Astrocyte (in vitro differentiated cells and primary cell): ENCODE measurements around the gene GPC3. TPM values are rescaled to one million over a fixed set of nuclear protein-coding genes. Genes with fewer than 3 reads are reported as not detected.
"Not testable (repeated sequence)": the region's sequence is repeated elsewhere in the genome, so short reads cannot be mapped to it uniquely, and the experiment has no call there.

Experiments
- DNase-seq: peaks from one replicate; pipeline ENCODE4 v3.0.0-alpha.2; 2010; ENCODE audit warnings: low read depth
- FAIRE-seq: peaks from 2 replicates; lab custom pipeline; 2011; peaks lifted over from hg19 to GRCh38; lab: Jason Lieb, UNC
- H2AFZ ChIP-seq: 2 replicates; pipeline ENCODE4 v1.6.0; 2012; ENCODE audit warnings: low read depth, low read length, inconsistent platforms
- H3K27ac ChIP-seq: 2 replicates; pipeline ENCODE4 v1.5.1; 2011; ENCODE audit warnings: low read depth, low read length, inconsistent platforms
- H3K27me3 ChIP-seq: 2 replicates; pipeline ENCODE4 v1.6.0; 2011; ENCODE audit warnings: low read length, inconsistent platforms; ENCODE audit not compliant: insufficient read depth
- H3K36me3 ChIP-seq: 2 replicates; pipeline ENCODE4 v1.5.1; 2011; ENCODE audit warnings: low read length, inconsistent platforms; ENCODE audit not compliant: insufficient read depth
- H3K4me1 ChIP-seq: 2 replicates; pipeline ENCODE4 v1.5.1; 2011; ENCODE audit warnings: low read length, inconsistent platforms; ENCODE audit not compliant: insufficient read depth
- H3K4me2 ChIP-seq: 2 replicates; pipeline ENCODE4 v1.6.0; 2012; ENCODE audit warnings: low read length, inconsistent platforms
- H3K4me3 ChIP-seq: 2 replicates; pipeline ENCODE4 v1.5.1; 2011; ENCODE audit warnings: low read depth, mild to moderate bottlenecking, low read length, inconsistent platforms; ENCODE audit not compliant: insufficient read depth
- H3K79me2 ChIP-seq: 2 replicates; pipeline ENCODE4 v1.6.0; 2012; ENCODE audit warnings: mild to moderate bottlenecking, low read length, inconsistent platforms; ENCODE audit not compliant: insufficient read depth
- H3K9ac ChIP-seq: 2 replicates; pipeline ENCODE4 v1.6.0; 2012; ENCODE audit warnings: mild to moderate bottlenecking, low read length, inconsistent platforms
- H3K9me3 ChIP-seq: 2 replicates; pipeline ENCODE4 v1.5.1; 2012; ENCODE audit warnings: low read depth, mild to moderate bottlenecking, low read length, inconsistent platforms; ENCODE audit not compliant: insufficient read depth
- H4K20me1 ChIP-seq: 2 replicates; pipeline ENCODE4 v1.6.0; 2012; ENCODE audit warnings: low read length, inconsistent platforms; ENCODE audit not compliant: insufficient read depth
- H3K27ac Mint-ChIP-seq: one replicate; pipeline ENCODE4 v1.8.0; 2021; ENCODE audit warnings: mild to moderate bottlenecking, mixed read lengths; ENCODE audit not compliant: unreplicated experiment
- H3K27me3 Mint-ChIP-seq: one replicate; pipeline ENCODE4 v1.8.0; 2021; ENCODE audit warnings: low read depth, mixed read lengths; ENCODE audit not compliant: unreplicated experiment
- H3K36me3 Mint-ChIP-seq: one replicate; pipeline ENCODE4 v1.8.0; 2021; ENCODE audit warnings: low read depth, mixed read lengths; ENCODE audit not compliant: unreplicated experiment
- H3K4me1 Mint-ChIP-seq: one replicate; pipeline ENCODE4 v1.8.0; 2021; ENCODE audit warnings: low read depth, mixed read lengths; ENCODE audit not compliant: unreplicated experiment
- H3K4me3 Mint-ChIP-seq: one replicate; pipeline ENCODE4 v1.8.0; 2021; ENCODE audit warnings: mild to moderate bottlenecking, moderate library complexity, mixed read lengths; ENCODE audit not compliant: unreplicated experiment
- H3K9me3 Mint-ChIP-seq: one replicate; pipeline ENCODE4 v1.8.0; 2021; ENCODE audit warnings: mild to moderate bottlenecking, mixed read lengths; ENCODE audit not compliant: unreplicated experiment
- EZH2 ChIP-seq: IDR thresholded peaks from 2 replicates; pipeline ENCODE4 v1.6.1; 2012; ENCODE audit warnings: mild to moderate bottlenecking, low read length, inconsistent platforms; ENCODE audit not compliant: insufficient read depth
- total RNA-seq: library from RNA; stranded (reverse); gene quantifications from 2 replicates; pipeline ENCODE4 v1.2.1, GENCODE V29; 2021
- TF ChIP-seq, protein P1 (sequence below): IDR thresholded peaks from 2 replicates; pipeline ENCODE4 v1.5.1; 2011; ENCODE audit warnings: low read depth, mild to moderate bottlenecking, inconsistent platforms, low read length, moderate library complexity; ENCODE audit not compliant: insufficient read depth

The GPC3 gene
- total RNA-seq, 1 donor from 2014 or later: 8.2 TPM

DNA sequence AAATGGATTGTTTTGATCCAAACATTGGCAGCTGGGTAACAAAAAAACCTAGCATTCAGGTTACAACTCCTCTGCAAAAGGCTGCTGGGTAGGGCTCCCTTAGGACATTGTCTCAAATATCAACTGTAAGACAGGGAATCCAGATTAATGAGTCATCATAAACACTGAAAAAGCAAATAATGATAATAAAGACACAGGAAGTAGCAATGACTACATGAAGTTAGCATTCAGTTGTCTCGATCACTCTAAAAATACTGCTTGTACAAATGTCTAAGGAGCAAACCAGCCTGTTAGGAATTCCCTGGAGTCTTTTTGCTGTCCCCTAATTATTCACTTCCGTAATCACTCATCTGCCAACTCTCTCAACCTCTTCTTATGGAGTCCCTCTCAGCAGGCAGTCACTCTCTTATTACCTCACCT is 259.2 kb downstream of the GPC3 start:
- Mint-ChIP-seq H3K9me3 (no peaks in the 10 kb centered on the region), H3K27ac (peak overlapping the region; percentile 92), H3K27me3 (no peaks in the 10 kb centered on the region), H3K36me3 (no peaks in the 10 kb centered on the region), H3K4me1 (peaks cover 10% of the 10 kb centered on the region), H3K4me3 (no peak overlapping the region)
- Histone ChIP-seq H3K36me3 (no peaks in the 10 kb centered on the region), H3K9ac (no peak overlapping the region), H3K4me1 (no peaks in the 10 kb centered on the region), H3K79me2 (no peaks in the 10 kb centered on the region), H3K9me3 (no peaks in the 10 kb centered on the region), H2AFZ (peak overlapping the region; percentile 24), H3K27ac (peak overlapping the region; percentile 49), H3K4me2 (peak overlapping the region; percentile 75), H3K27me3 (no peaks in the 10 kb centered on the region), H3K4me3 (no peak overlapping the region), H4K20me1 (no peaks in the 10 kb centered on the region)
- DNase-seq: peak; percentile 61
- TF ChIP-seq, protein P1, sequence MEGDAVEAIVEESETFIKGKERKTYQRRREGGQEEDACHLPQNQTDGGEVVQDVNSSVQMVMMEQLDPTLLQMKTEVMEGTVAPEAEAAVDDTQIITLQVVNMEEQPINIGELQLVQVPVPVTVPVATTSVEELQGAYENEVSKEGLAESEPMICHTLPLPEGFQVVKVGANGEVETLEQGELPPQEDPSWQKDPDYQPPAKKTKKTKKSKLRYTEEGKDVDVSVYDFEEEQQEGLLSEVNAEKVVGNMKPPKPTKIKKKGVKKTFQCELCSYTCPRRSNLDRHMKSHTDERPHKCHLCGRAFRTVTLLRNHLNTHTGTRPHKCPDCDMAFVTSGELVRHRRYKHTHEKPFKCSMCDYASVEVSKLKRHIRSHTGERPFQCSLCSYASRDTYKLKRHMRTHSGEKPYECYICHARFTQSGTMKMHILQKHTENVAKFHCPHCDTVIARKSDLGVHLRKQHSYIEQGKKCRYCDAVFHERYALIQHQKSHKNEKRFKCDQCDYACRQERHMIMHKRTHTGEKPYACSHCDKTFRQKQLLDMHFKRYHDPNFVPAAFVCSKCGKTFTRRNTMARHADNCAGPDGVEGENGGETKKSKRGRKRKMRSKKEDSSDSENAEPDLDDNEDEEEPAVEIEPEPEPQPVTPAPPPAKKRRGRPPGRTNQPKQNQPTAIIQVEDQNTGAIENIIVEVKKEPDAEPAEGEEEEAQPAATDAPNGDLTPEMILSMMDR: no peak
- no peak for TF ChIP-seq EZH2
- FAIRE-seq: peak; percentile 100

DNA sequence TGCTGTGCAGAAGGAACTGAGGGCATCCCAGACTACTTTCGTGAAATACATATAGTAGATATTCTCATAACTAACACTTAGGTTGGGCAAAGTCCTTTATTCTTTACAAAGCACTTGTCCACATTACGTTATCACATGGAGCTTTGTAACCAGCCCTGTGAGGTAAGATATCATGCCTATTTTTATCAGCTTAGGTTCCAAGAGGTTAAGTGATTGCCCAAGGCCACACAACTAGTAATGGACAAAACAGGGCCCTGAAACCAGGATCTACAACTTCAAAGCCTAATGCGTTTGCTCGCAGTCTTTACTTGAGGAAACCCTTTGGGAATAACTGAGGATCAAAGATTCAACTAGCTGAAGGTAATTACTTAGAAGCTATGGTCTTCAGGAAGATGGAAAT is 261.5 kb downstream of the GPC3 start:
- Histone ChIP-seq H3K36me3 (no peaks in the 10 kb centered on the region), H3K9me3 (no peaks in the 10 kb centered on the region), H3K79me2 (no peaks in the 10 kb centered on the region), H3K4me2 (no peak overlapping the region), H4K20me1 (no peaks in the 10 kb centered on the region), H3K27ac (no peak overlapping the region), H3K9ac (no peak overlapping the region), H2AFZ (no peak overlapping the region), H3K27me3 (no peaks in the 10 kb centered on the region), H3K4me1 (no peaks in the 10 kb centered on the region), H3K4me3 (no peak overlapping the region)
- H3K27ac Mint-ChIP-seq: no peak overlapping the region
- peak; percentile 23 for FAIRE-seq
- no peak overlapping the region for H3K4me3 Mint-ChIP-seq
- no peaks in the 10 kb centered on the region for H3K9me3 Mint-ChIP-seq
- no peak for TF ChIP-seq EZH2
- TF ChIP-seq, protein P1: no peak
- no peak for DNase-seq
- no peaks in the 10 kb centered on the region for H3K27me3 Mint-ChIP-seq
- H3K4me1 Mint-ChIP-seq: peaks cover 10% of the 10 kb centered on the region
- H3K36me3 Mint-ChIP-seq: no peaks in the 10 kb centered on the region

DNA sequence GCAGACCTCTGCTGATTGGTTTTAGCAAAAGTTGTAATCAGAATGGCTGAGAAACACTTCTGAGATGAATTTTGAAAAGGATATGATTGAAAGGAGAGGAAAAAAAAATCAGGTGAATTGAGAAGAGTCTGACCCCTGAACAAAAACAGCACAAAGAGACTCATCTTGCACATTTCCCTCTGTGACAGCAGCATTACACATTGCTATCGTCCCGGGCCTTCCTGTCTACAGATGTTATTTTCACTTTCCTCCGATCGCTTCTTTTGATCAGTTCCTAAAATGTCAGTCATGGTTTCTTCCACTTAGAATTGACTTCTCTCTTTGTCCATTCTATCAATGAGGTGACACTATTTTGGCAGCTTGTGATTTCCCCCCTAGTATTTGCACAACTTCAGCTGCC is 262.6 kb downstream of the GPC3 start:
- Histone ChIP-seq H3K4me1 (no peaks in the 10 kb centered on the region), H3K36me3 (no peaks in the 10 kb centered on the region), H3K79me2 (no peaks in the 10 kb centered on the region), H3K4me3 (no peak overlapping the region), H3K27ac (no peak overlapping the region), H3K27me3 (no peaks in the 10 kb centered on the region), H3K4me2 (no peak overlapping the region), H3K9ac (no peak overlapping the region), H2AFZ (no peak overlapping the region), H4K20me1 (no peaks in the 10 kb centered on the region), H3K9me3 (no peaks in the 10 kb centered on the region)
- H3K4me1 Mint-ChIP-seq: peaks cover 10% of the 10 kb centered on the region
- TF ChIP-seq, protein P1: no peak
- TF ChIP-seq EZH2: no peak
- FAIRE-seq: no peak
- H3K27me3 Mint-ChIP-seq: no peaks in the 10 kb centered on the region
- H3K27ac Mint-ChIP-seq: no peak overlapping the region
- H3K9me3 Mint-ChIP-seq: no peaks in the 10 kb centered on the region
- H3K4me3 Mint-ChIP-seq: no peak overlapping the region
- H3K36me3 Mint-ChIP-seq: no peaks in the 10 kb centered on the region
- no peak for DNase-seq

DNA sequence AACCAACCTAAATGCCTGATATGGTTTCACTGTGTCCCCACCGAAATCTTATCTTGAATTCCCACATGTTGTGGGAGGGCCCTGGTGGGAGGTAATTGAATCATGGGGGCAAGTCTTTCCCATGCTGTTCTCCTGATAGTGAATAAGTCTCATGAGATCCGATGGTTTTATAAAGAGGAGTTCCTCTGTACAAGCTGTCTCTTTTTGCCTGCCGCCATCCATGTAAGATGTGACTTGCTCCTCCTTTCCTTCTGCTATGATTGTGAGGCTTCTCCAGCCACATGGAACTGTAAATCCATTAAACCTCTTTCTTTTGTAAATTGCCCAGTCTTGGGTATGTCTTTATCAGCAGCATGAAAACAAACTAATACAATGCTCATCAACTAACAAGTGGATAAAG is 265.1 kb downstream of the GPC3 start:
- not testable (repeated sequence) for H3K4me1 ChIP-seq, H3K27ac ChIP-seq, H3K4me1 Mint-ChIP-seq, H3K27me3 Mint-ChIP-seq, H3K9ac ChIP-seq, H3K36me3 ChIP-seq, H2AFZ ChIP-seq, H3K36me3 Mint-ChIP-seq, H3K4me3 ChIP-seq, H3K9me3 ChIP-seq, FAIRE-seq, H3K4me2 ChIP-seq, H4K20me1 ChIP-seq, H3K79me2 ChIP-seq, H3K4me3 Mint-ChIP-seq, H3K27me3 ChIP-seq, DNase-seq, H3K27ac Mint-ChIP-seq, H3K9me3 Mint-ChIP-seq
